H9 (cell line): ENCODE data around the gene TMA16. TPM values are rescaled to one million over a fixed set of nuclear protein-coding genes. Genes with fewer than 3 reads are reported as not detected.

Experiments used
- DNase-seq: peaks from one replicate; pipeline ENCODE4 v3.0.0-alpha.2; 2017
- H2AFZ ChIP-seq: one replicate; pipeline ENCODE4 v1.6.1; 2013; ENCODE audit warnings: mild to moderate bottlenecking, low read length, control low read depth, moderate library complexity
- H2AK5ac ChIP-seq: 2 replicates; pipeline ENCODE4 v1.6.1; 2013; ENCODE audit warnings: low read length, control low read depth, mixed read lengths; ENCODE audit not compliant: insufficient read length
- H2BK120ac ChIP-seq: one replicate; pipeline ENCODE4 v1.6.1; 2013; ENCODE audit warnings: low read depth, mild to moderate bottlenecking, low read length, control low read depth, inconsistent platforms; ENCODE audit not compliant: poor library complexity, severe bottlenecking
- H2BK12ac ChIP-seq: 2 replicates; pipeline ENCODE4 v1.6.1; 2013; ENCODE audit warnings: low read length, control low read depth, mixed read lengths, low read depth; ENCODE audit not compliant: insufficient read length
- H2BK15ac ChIP-seq: 2 replicates; pipeline ENCODE4 v1.6.1; 2013; ENCODE audit warnings: low read depth, low read length, control low read depth
- H2BK20ac ChIP-seq: one replicate; pipeline ENCODE4 v1.6.1; 2013; ENCODE audit warnings: low read depth, mild to moderate bottlenecking, low read length, control low read depth, inconsistent platforms; ENCODE audit not compliant: poor library complexity, severe bottlenecking
- H2BK5ac ChIP-seq: 2 replicates; pipeline ENCODE4 v1.6.1; 2013; ENCODE audit warnings: low read length, control low read depth, mixed read lengths; ENCODE audit not compliant: insufficient read length
- H3K14ac ChIP-seq: 2 replicates; pipeline ENCODE4 v1.6.1; 2013; ENCODE audit warnings: low read length, control low read depth; ENCODE audit not compliant: insufficient read depth
- H3K18ac ChIP-seq: 2 replicates; pipeline ENCODE4 v1.6.1; 2013; ENCODE audit warnings: low read depth, mild to moderate bottlenecking, mixed read lengths, low read length, control low read depth; ENCODE audit not compliant: insufficient read length
- H3K23ac ChIP-seq: 2 replicates; pipeline ENCODE4 v1.6.1; 2013; ENCODE audit warnings: low read length, control low read depth, mixed read lengths, low read depth; ENCODE audit not compliant: insufficient read length
- H3K23me2 ChIP-seq: 2 replicates; pipeline ENCODE4 v1.6.1; 2013; ENCODE audit warnings: low read depth, mild to moderate bottlenecking, mixed read lengths, low read length, control low read depth; ENCODE audit not compliant: insufficient read length, poor library complexity, severe bottlenecking
- H3K27ac ChIP-seq: 2 replicates; pipeline ENCODE4 v1.5.1; 2013; ENCODE audit warnings: low read length, control low read depth, mixed read lengths, low read depth; ENCODE audit not compliant: insufficient read length
- H3K27me3 ChIP-seq: 2 replicates; pipeline ENCODE4 v1.6.1; 2013; ENCODE audit warnings: low read length, control low read depth, inconsistent platforms; ENCODE audit not compliant: insufficient read depth
- H3K4ac ChIP-seq: 2 replicates; pipeline ENCODE4 v1.6.1; 2013; ENCODE audit warnings: low read depth, mild to moderate bottlenecking, control low read depth, inconsistent platforms, low read length, moderate library complexity
- H3K4me1 ChIP-seq: 2 replicates; pipeline ENCODE4 v1.6.1; 2013; ENCODE audit warnings: low read length, control low read depth, inconsistent platforms; ENCODE audit not compliant: insufficient read depth
- H3K4me2 ChIP-seq: 2 replicates; pipeline ENCODE4 v1.6.1; 2013; ENCODE audit warnings: low read length, control low read depth, mixed read lengths; ENCODE audit not compliant: insufficient read length, insufficient read depth
- H3K56ac ChIP-seq: 2 replicates; pipeline ENCODE4 v1.6.1; 2013; ENCODE audit warnings: low read depth, mild to moderate bottlenecking, mixed read lengths, low read length, control low read depth; ENCODE audit not compliant: insufficient read length
- H3K79me1 ChIP-seq: 2 replicates; pipeline ENCODE4 v1.6.1; 2013; ENCODE audit warnings: low read depth, mild to moderate bottlenecking, moderate library complexity, low read length, control low read depth, inconsistent platforms; ENCODE audit not compliant: insufficient read depth, poor library complexity, severe bottlenecking
- H3K79me2 ChIP-seq: 2 replicates; pipeline ENCODE4 v1.6.1; 2013; ENCODE audit warnings: low read length, control low read depth, inconsistent platforms; ENCODE audit not compliant: insufficient read depth
- H3K9ac ChIP-seq: 2 replicates; pipeline ENCODE4 v1.6.1; 2013; ENCODE audit warnings: low read length, control low read depth, mixed read lengths; ENCODE audit not compliant: insufficient read length; ENCODE audit errors: extremely low read depth
- H3K9me3 ChIP-seq: one replicate; pipeline ENCODE4 v1.6.1; 2013; ENCODE audit warnings: low read depth, low read length, inconsistent platforms; ENCODE audit not compliant: control insufficient read depth
- H3T11ph ChIP-seq: one replicate; pipeline ENCODE4 v1.6.1; 2013; ENCODE audit warnings: mild to moderate bottlenecking, low read length, control low read depth, inconsistent platforms
- H4K20me1 ChIP-seq: one replicate; pipeline ENCODE4 v1.6.1; 2013; ENCODE audit not compliant: control insufficient read depth, insufficient read length, insufficient read depth
- H4K5ac ChIP-seq: 2 replicates; pipeline ENCODE4 v1.6.1; 2013; ENCODE audit warnings: low read depth, mild to moderate bottlenecking, mixed read lengths, low read length, control low read depth; ENCODE audit not compliant: insufficient read length
- H4K8ac ChIP-seq: replicated peaks from 2 replicates; pipeline ENCODE4 v1.6.1; 2013; ENCODE audit warnings: low read length, control low read depth, mixed read lengths, low read depth; ENCODE audit not compliant: insufficient read length
- H4K91ac ChIP-seq: 2 replicates; pipeline ENCODE4 v1.6.1; 2013; ENCODE audit warnings: low read depth, mild to moderate bottlenecking, moderate library complexity, mixed read lengths, low read length, control low read depth; ENCODE audit not compliant: insufficient read length
- H3K27ac Mint-ChIP-seq, 3 experiments: 2 replicates in 2 of 3; 3 replicates in 1 of 3; pipeline ENCODE4 v1.8.0; 2020 to 2021; ENCODE audit warnings: mixed read lengths in 3 of 3, mild to moderate bottlenecking in 1 of 3, moderate library complexity in 1 of 3
- H3K27me3 Mint-ChIP-seq: 2 replicates; pipeline ENCODE4 v1.8.0; 2021; ENCODE audit warnings: low read depth, mild to moderate bottlenecking, moderate library complexity, mixed read lengths
- H3K36me3 Mint-ChIP-seq, 3 experiments: 2 replicates in 2 of 3; 3 replicates in 1 of 3; pipeline ENCODE4 v1.8.0; 2020 to 2021; ENCODE audit warnings: low read depth in 3 of 3, mixed read lengths in 3 of 3; ENCODE audit not compliant: insufficient read depth in 1 of 3
- H3K4me1 Mint-ChIP-seq, 2 experiments: 2 replicates each; pipeline ENCODE4 v1.8.0; 2020; ENCODE audit warnings: mixed read lengths in 2 of 2
- H3K4me3 Mint-ChIP-seq, 2 experiments: 2 replicates in 1 of 2; 3 replicates in 1 of 2; pipeline ENCODE4 v1.8.0; 2020 to 2021; ENCODE audit warnings: mild to moderate bottlenecking in 2 of 2, mixed read lengths in 2 of 2, moderate library complexity in 1 of 2
- H3K9me3 Mint-ChIP-seq, 2 experiments: 2 replicates in 1 of 2; 3 replicates in 1 of 2; pipeline ENCODE4 v1.8.0; 2020; ENCODE audit warnings: mild to moderate bottlenecking in 2 of 2, mixed read lengths in 2 of 2, moderate library complexity in 1 of 2
- CTCF ChIP-seq: fragments of 200-600 bp; sonication (generic); conservative IDR thresholded peaks from 3 replicates; pipeline ENCODE4 v1.8.0; 2021; ENCODE audit warnings: antibody characterized with exemption, mild to moderate bottlenecking
- WGBS: extraction: QIAGEN DNeasy Blood & Tissue Kit; methylation state at CpG from one replicate; pipeline ENCODE4 v1.1.7; 2013; ENCODE audit warnings: missing lambda C conversion rate, low lambda C conversion rate, mixed read lengths; ENCODE audit not compliant: insufficient read length; ENCODE audit errors: extremely low coverage; 5-methylcytosine and 5-hydroxymethylcytosine counted together
- total RNA-seq: library from RNA; stranded (reverse); gene quantifications from 2 replicates; pipeline ENCODE4 v1.2.1, GENCODE V29; 2021

Gene TMA16
- total RNA-seq, 1 experiment from 2014 or later = 61.3 TPM

- no peak for DNase-seq
- Histone ChIP-seq H3K79me1 (no peaks in the 10 kb centered on the region), H3K56ac (no peak overlapping the region), H3K4me2 (no peak overlapping the region), H3K23me2 (no peaks in the 10 kb centered on the region), H2AK5ac (no peak overlapping the region), H3K9me3 (no peaks in the 10 kb centered on the region), H3T11ph (no peak overlapping the region), H3K79me2 (no peaks in the 10 kb centered on the region), H2BK15ac (no peak overlapping the region), H3K23ac (no peak overlapping the region), H3K27me3 (no peaks in the 10 kb centered on the region), H4K20me1 (no peaks in the 10 kb centered on the region), H2BK120ac (no peak overlapping the region), H3K4ac (no peak overlapping the region), H4K5ac (no peak overlapping the region), H4K8ac (no peak overlapping the region), H3K9ac (no peak overlapping the region), H3K27ac (no peak overlapping the region), H2AFZ (no peak overlapping the region), H2BK5ac (no peak overlapping the region), H2BK20ac (no peak overlapping the region), H3K18ac (no peak overlapping the region), H3K14ac (no peak overlapping the region), H4K91ac (no peak overlapping the region), H2BK12ac (no peak overlapping the region), H3K4me1 (no peaks in the 10 kb centered on the region; the same call in 1 of the 2 replicates)
- H3K27ac Mint-ChIP-seq = no peak overlapping the region
- no CpG with 5 or more reads among the region's 2 CpGs for WGBS
- H3K27me3 Mint-ChIP-seq = no peaks in the 10 kb centered on the region
- peaks cover 31 to 33% of the 10 kb centered on the region in 2 experiments for H3K4me1 Mint-ChIP-seq
- no peak for TF ChIP-seq CTCF
- no peaks in the 10 kb centered on the region; a peak in 1 of 5 replicates for H3K9me3 Mint-ChIP-seq
- no peaks in the 10 kb centered on the region; a peak in 1 of 7 replicates for H3K36me3 Mint-ChIP-seq
- H3K4me3 Mint-ChIP-seq = no peak overlapping the region
Observed at GRCh38 chr4:163568843-163569242, 74.4 kb downstream of the TMA16 start.

Other genes starting within 250 kb of the TMA16 start
- 24.0 and 27.3 TPM in 2 replicates for gene NPY1R, start 162.1 kb upstream of the TMA16 start, total RNA-seq
- 4.2 and 5.7 TPM in 2 replicates for gene NPY5R, start 150.8 kb upstream of the TMA16 start, total RNA-seq
- gene TKTL2, start 20.9 kb upstream of the TMA16 start, total RNA-seq = not detected in 2 replicates